Esophagus squamous epithelium (tissue), 5 donors: ENCODE data around the gene ATP11A. TPM values are rescaled to one million over a fixed set of nuclear protein-coding genes. Genes with fewer than 3 reads are reported as not detected.

ENCODE experiments used
- DNase-seq: peaks from one replicate; lab custom pipeline; 2025; lab: John Stamatoyannopoulos, UW
- H3K27ac ChIP-seq, 4 donors: fragments of 200-600 bp; sonication (generic); one replicate each; pipeline ENCODE4 v1.5.1; 2016 to 2019; ENCODE audit warnings: mild to moderate bottlenecking in 1 of 4
- H3K27me3 ChIP-seq, 4 donors: fragments of 200-600 bp; sonication (generic); 1 replicate in 3 of 4; 2 replicates in 1 of 4; pipeline versions ENCODE4 v1.5.1 to v1.6.0; 2017 to 2021; ENCODE audit warnings: antibody characterized with exemption in 1 of 4
- H3K36me3 ChIP-seq, 3 donors: fragments of 200-600 bp; sonication (generic); one replicate each; pipeline ENCODE4 v1.5.1; 2016 to 2019
- H3K4me1 ChIP-seq, 3 donors: fragments of 200-600 bp; sonication (generic); one replicate each; pipeline ENCODE4 v1.5.1; 2017 to 2019
- H3K4me3 ChIP-seq, 4 donors: fragments of 200-600 bp; sonication (generic); 1 replicate in 3 of 4; 2 replicates in 1 of 4; pipeline ENCODE4 v1.5.1; 2016 to 2019; ENCODE audit warnings: mild to moderate bottlenecking in 2 of 4, moderate library complexity in 1 of 4
- H3K9me3 ChIP-seq, 3 donors: fragments of 200-600 bp; sonication (generic); one replicate each; pipeline ENCODE4 v1.5.1; 2016 to 2019
- POLR2A ChIP-seq, 4 donors: fragments of 450-650 bp; IDR thresholded peaks; one replicate each; pipeline ENCODE4 v1.6.1; 2017; ENCODE audit warnings: antibody characterized with exemption in 4 of 4, mild to moderate bottlenecking in 4 of 4, moderate library complexity in 3 of 4
- WGBS, 2 donors: methylation state at CpG; one replicate each; pipeline ENCODE4 v1.1.5; 2018; 5-methylcytosine and 5-hydroxymethylcytosine counted together
- intact Hi-C: fragments of 100-400 bp; cut with DNase I; formaldehyde crosslinking; loops from one replicate; pipeline ENCODE4 v1.15.0; 2022
- total RNA-seq, 4 donors: library from RNA; depleted of rRNA; stranded (reverse); fragments of >200 nt; gene quantifications; one replicate each; pipeline ENCODE4 v1.1.0, GENCODE V29; 2016
- TF ChIP-seq, protein P1 (sequence below), 6 experiments: fragments of 450-650 bp in 4 of 6; fragments of 200-600 bp in 2 of 6; sonication (generic) in 2 of 6; IDR thresholded peaks; one replicate each; pipeline ENCODE4 v1.5.1; 2016 to 2019; ENCODE audit warnings: antibody characterized with exemption in 6 of 6, mild to moderate bottlenecking in 4 of 6, moderate library complexity in 4 of 6
- donor health status: DM: yes; HTN: yes; CAD: no.

The ATP11A gene
- total RNA-seq, 4 donors from 2014 or later: 9.6 to 20.0 (median 16.1) TPM

DNA sequence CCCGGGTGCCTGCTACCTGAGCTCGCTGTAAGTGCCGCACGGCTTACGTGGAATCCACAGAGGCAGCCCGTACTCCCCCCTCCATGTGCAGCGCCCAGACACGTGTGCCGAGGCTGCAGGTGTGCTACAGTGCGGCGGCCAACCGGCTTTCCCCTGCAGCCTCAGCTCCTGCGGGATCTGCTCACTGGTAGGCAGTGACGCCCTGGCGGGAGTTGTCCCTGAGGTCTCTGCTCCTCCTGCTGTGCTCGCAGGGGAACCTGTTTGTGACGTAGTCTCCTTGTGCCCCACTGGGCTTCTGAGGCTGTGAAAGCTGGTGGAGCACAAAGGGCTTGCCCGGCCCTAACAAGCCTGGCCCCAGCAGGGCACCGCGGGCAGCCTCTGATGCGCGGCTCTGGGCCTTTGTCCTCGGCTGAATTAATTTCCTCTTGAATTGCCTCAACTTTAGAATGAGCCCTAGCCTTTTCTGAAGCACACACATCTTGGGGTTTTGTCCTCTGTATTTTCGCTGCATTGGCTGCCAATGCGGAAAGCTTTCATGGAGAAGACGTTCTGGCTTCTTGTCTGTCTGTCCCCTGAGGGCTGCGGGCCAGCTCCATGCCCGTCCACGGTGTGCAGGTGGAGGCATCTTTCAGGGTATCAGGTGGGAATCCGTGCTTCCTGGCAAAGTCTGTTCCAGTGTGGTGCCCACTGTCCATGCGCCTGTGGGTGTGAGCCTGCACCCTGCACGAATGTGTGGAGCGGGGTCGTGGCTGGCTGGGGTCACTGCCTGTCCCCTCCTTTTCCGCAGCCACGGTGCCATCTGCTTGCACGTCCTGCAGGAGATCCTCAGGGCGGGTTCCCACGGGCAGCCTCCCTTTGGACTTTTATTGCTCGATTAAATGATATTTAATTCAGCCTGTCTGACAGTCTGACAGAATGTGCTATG, 201.9 kb downstream of the ATP11A start:
- WGBS, 2 donors: 31 to 82% methylated on average over 11 to 14 of the region's 40 CpGs
- TF ChIP-seq POLR2A (IDR thresholded peaks at IDR 0.05): no peak
- TF ChIP-seq, protein P1, sequence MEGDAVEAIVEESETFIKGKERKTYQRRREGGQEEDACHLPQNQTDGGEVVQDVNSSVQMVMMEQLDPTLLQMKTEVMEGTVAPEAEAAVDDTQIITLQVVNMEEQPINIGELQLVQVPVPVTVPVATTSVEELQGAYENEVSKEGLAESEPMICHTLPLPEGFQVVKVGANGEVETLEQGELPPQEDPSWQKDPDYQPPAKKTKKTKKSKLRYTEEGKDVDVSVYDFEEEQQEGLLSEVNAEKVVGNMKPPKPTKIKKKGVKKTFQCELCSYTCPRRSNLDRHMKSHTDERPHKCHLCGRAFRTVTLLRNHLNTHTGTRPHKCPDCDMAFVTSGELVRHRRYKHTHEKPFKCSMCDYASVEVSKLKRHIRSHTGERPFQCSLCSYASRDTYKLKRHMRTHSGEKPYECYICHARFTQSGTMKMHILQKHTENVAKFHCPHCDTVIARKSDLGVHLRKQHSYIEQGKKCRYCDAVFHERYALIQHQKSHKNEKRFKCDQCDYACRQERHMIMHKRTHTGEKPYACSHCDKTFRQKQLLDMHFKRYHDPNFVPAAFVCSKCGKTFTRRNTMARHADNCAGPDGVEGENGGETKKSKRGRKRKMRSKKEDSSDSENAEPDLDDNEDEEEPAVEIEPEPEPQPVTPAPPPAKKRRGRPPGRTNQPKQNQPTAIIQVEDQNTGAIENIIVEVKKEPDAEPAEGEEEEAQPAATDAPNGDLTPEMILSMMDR (IDR thresholded peaks at IDR 0.05): no peak
- Histone ChIP-seq H3K27me3 (peaks cover 14 to 90% (median 17%) of the 10 kb centered on the region in 4 donors), H3K27ac (no peak overlapping the region), H3K9me3 (no peaks in the 10 kb centered on the region), H3K4me1 (peaks cover 9 to 43% (median 17%) of the 10 kb centered on the region in 3 donors), H3K36me3 (no peaks in the 10 kb centered on the region), H3K4me3 (no peak overlapping the region)
- DNase-seq: no peak
- intact Hi-C loops: no loop called here

DNA sequence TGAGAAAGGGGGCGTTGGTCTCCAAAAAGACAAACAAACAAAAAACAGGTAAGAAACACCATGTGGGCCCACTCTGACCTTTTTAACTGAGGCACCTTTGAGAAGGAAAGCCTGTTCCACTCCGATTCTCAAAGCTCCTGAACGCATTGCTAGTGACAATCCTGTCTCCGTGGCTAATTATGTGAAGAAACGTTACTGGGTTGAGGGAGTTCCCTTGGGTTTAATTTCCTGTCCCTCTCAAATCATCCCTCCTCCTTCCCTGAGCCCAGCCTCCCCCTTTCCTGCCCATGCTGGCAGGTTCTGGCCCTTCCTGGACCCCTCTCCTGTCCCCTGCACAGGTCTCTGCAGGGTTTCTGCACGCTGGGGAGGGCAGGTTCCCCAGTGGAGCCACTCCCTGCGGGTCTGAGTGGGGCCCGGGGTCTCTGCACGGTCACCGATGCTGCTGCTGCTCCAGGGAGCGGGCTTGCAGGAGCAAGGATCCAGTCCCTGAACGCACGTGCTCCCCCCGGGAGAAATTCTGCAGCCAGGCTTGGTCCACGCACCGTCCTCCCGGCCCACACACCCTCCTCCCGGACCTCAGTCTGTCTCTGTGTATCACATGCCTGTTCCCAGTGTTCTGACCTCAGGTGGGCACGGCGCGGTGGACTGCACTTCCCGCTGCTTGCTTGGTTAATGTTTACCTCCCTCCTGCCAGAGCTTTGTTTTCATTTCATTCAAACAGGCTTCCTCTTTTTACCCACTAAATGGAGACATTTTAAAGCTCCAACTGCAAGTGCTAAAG, 202.8 kb downstream of the ATP11A start:
- no peak for DNase-seq
- TF ChIP-seq POLR2A (IDR thresholded peaks at IDR 0.05): no peak
- TF ChIP-seq, protein P1 (IDR thresholded peaks at IDR 0.05): no peak
- Histone ChIP-seq H3K36me3 (no peaks in the 10 kb centered on the region), H3K9me3 (no peaks in the 10 kb centered on the region), H3K27me3 (peaks cover 14 to 96% (median 17%) of the 10 kb centered on the region in 4 donors), H3K27ac (no peak overlapping the region), H3K4me3 (no peak overlapping the region), H3K4me1 (peaks cover 9 to 43% (median 17%) of the 10 kb centered on the region in 3 donors)
- 26 to 39% methylated on average over 10 to 18 of the region's 22 CpGs for WGBS, 2 donors
- intact Hi-C loops: no loop called here

DNA sequence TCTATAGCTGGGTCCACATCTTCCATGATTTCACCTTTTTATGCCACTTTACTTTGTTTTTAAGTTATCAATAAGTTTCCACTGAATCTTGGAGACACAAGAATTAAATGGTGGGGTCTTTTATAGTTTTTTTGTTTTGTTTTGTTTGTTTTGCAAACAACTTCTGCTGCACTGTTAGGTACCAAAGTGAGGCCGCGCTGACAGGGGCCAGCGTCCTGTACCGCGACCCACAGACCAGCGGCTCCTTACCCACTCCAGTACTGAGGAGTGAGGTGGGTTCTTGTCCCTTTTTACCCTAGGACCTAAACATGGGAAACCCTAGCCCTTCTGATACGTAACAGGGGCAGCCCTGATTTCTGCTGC, 203.3 kb downstream of the ATP11A start:
- no peak overlapping the region for H3K4me3 ChIP-seq
- H3K27me3 ChIP-seq: peaks cover 14 to 95% (median 17%) of the 10 kb centered on the region in 4 donors
- DNase-seq: no peak
- H3K9me3 ChIP-seq: no peaks in the 10 kb centered on the region
- no peaks in the 10 kb centered on the region for H3K36me3 ChIP-seq
- H3K27ac ChIP-seq: no peak overlapping the region
- intact Hi-C loops: no loop called here
- H3K4me1 ChIP-seq: peaks cover 9 to 43% (median 17%) of the 10 kb centered on the region in 3 donors
- no peak for TF ChIP-seq POLR2A (IDR thresholded peaks at IDR 0.05)
- TF ChIP-seq, protein P1 (IDR thresholded peaks at IDR 0.05): no peak
- 79 to 85% methylated on average over 6 to 7 of the region's 7 CpGs for WGBS, 2 donors

DNA sequence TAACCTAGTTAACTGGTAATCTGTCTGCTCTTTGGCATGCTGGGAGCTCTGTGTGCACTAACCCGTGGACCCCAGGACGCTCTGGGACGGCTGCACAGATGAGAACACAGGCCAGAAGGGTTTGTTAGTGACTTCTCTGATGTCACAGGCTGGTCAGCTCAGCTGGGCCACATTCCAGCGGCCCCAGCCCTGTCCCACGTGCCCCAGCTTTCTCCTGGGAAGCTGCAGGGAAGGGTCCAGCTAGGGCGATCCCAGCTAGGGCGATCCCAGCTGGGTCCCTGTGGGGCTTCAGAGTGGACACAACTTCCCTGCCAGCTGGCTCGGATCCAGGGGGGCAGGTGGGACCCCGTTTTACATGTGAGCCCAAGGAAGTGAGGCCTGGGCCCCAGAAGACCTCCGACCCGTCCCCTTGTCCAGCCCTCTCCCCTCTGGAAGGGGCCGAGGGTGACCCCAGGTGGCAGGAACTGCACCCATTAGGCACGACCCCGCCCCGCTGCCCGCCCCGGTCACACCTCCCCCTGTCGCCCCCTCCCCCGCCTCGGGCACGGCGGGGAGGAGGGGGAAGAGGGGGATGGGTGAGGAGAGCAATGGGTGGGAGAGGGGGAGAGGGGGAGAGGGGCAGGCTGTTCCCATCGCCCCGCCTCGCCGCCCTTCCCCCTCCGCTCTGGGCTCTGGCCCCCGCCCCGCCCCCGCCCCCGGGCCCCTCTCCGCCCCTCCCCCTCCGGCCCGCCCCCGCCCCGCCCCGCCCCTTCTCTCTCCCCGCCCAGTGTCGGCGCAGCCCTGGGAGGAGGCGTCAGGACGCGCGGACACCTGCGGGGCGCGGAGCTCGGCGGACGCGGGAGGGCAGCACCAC, 204.0 kb downstream of the ATP11A start:
- intact Hi-C loops: no loop called here
- WGBS, 2 donors: 36% methylated on average over 4 of the region's 51 CpGs; no CpG with 5 or more reads in 1 of the 2 donors
- peaks cover 14 to 96% (median 17%) of the 10 kb centered on the region in 4 donors for H3K27me3 ChIP-seq
- peaks cover 9 to 43% (median 17%) of the 10 kb centered on the region in 3 donors for H3K4me1 ChIP-seq
- H3K36me3 ChIP-seq: no peaks in the 10 kb centered on the region
- H3K4me3 ChIP-seq: peak overlapping the region; percentile 20 to 66 (median 41)
- TF ChIP-seq POLR2A (IDR thresholded peaks at IDR 0.05): no peak
- TF ChIP-seq, protein P1 (IDR thresholded peaks at IDR 0.05): no peak
- DNase-seq: no peak
- H3K9me3 ChIP-seq: no peaks in the 10 kb centered on the region
- no peak overlapping the region for H3K27ac ChIP-seq
